Prostate gland (tissue), 2 donors: ENCODE measurements around the gene OR7G3.

Experiments
- CTCF ChIP-seq, 4 experiments: fragments of 200-600 bp in 2 of 4; fragments of 450-650 bp in 2 of 4; sonication (generic) in 2 of 4; IDR thresholded peaks; 1 replicate in 3 of 4; 2 replicates in 1 of 4; pipeline ENCODE4 v1.5.1; 2016 to 2019; ENCODE audit warnings: antibody characterized with exemption in 4 of 4, mild to moderate bottlenecking in 2 of 4, moderate library complexity in 2 of 4
- POLR2AphosphoS5 ChIP-seq: sonication (generic); formaldehyde crosslinking; IDR thresholded peaks from one replicate; pipeline ENCODE4 v1.6.1; 2017; ENCODE audit warnings: antibody characterized with exemption

GRCh38 chr19:9109959-9110358 lies 16.8 kb downstream of the OR7G3 start:
- TF ChIP-seq POLR2AphosphoS5, result no peak
- no peak for TF ChIP-seq CTCF (IDR thresholded peaks at IDR 0.05)
